HG02763 (cell line): ENCODE measurements around the gene PHF12.

ENCODE experiments used
- ATAC-seq: cut with Tn5 transposase; IDR thresholded peaks from one replicate; pipeline ENCODE4 v1.9.1; 2021; ENCODE audit warnings: mild to moderate bottlenecking, moderate library complexity; ENCODE audit not compliant: unreplicated experiment

The PHF12 gene

DNA sequence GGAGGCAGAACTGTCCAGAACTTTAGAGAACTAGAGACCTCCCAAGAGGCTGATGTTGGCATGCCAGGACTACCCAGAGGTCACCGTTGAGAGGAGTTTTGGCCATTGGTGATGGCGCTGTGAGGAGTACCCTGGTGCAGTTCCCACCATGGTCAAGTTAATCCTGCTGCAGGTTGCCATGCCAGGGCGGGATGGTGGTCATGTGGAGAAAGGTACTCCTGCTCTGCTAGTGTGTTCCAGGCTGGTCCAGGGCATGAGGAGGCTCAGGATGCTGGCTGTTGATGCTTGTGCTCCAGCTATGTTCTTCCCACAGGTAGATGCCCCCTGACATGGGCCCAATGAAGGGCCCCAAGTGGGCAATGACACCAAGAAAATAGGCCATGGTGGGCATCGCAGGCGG is 4.1 kb upstream of the PHF12 start:
- no peak for ATAC-seq

DNA sequence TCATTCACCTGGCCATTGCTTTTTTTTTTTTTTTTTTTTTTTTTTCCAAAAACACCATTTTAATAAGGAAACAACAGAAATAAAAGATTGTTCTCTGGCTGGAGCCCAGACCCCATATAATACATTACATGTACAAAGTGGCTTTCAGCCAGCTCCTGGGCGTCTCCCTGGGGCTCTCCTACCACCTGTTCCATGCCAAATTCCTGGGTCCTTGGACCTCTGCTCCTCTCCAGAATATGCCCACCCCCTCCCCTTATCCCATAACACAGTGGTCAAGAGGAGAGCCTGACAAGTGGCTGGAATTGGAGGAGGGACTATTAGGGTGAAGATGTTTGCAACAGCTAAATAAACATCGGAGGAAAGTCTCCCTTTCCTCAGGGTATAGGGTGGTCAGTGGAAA is 3.6 kb upstream of the PHF12 start:
- ATAC-seq = no peak

DNA sequence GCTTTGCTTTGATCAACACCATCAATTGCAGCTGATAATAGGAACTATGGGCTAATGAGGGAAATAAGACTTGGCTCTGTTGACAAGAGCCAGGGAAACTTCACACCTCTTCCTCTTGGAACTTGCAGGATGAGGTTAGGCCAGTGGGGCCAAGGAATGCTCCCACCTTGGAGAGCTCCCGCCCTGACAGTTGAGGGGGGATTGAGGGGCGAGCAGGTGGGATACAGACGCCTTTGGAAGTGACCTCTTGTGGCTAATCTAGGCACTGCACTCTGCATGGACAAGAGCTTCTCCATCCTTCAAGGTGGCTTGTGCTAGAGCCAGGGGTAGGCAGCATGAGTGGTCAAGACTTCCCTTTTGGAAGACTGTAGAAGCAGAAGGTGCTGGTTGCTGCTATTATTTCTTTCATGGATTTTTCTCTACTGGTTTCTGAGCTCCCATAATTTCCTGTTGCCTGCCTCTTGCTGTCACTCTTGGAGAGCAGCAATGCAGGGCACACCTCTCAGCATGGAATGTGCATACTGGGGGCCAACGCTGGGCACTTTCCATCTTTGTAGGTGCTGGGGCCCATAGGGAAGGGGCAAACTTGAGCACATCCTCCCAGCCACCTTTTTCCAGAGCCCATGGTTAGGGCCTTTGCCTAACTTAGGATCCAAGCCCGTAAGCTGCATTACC is 2.3 kb upstream of the PHF12 start:
- no peak for ATAC-seq

DNA sequence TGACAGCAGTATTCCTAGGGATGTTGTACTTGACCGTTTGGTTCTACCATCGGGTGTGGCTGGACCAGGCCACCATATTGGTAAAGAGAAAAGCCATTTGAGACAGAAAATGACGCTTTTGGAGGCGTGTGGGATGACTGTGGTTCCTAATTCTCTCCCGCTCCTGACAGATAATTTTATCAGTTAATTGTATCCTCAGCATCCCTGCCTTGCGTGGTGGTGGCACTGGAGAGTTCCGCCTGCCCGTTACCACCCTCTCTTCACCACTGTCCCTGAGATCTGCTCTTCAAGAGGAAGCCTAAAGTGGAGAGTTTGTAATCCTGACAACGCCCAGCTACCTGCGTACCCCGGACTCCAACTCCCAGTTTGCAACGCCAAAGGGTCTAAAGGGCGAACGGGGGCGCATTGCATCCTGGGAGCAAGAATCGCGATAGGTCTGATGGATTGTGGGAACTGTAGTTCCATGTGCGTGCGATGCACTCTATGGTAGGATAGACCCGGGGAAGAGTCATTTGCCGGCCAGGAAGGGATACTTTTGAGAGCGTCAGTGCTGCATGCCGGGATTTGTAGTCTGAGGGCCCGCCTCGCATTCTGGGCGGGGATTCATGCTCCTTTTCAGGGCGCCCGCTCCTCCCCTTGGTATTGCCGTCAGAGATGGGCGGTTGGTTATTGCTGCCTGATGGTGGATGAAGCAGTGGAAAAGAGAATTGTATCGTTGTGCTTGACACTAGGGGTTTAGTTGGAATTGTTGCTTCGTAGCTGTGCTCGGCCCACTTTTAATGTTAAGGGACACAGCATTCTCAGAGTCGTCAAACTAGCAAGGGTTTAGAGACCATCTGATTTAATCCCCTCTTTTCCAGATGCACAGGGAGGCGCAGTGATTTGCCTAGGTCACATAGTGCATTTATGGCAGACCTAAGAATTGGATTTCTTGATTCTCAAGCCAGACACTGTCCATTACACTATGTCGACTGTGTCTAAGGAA is 965 bp upstream of the PHF12 start:
- peak; percentile 45 for ATAC-seq

DNA sequence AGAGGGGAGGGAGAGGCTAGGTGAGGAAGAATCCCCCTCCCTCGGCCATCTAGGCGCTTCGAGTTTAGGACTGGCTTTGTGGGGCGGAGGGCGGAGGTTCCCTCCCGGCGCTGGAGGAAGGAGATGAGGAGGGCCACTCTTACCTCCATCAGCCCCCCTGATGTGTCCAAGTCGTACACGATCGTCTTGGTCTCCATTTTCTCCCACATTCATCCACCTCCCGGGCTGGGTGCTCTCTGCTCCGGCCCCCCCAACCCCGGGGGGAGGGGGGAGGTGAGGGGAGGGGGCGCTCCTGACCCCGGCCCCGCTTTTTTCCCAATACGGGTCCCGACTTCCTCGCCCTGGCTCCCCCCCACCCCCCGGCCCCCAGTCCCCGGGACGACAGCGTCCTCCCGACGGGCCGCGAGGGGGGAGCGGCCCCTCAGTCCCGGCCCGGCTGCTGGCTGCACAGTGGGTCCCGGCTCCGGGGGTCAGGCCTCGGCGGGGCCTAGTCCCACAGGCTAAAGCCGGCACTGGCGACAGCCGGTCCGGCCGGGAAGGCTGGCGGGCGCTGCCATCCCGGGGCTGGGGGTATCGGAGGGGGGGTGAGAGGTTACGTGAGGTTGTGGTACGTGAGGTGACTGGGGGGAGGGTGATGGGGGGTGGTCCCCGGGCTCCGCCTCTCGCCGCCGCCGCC is 428 bp downstream of the PHF12 start:
- peak; percentile 6 for ATAC-seq

DNA sequence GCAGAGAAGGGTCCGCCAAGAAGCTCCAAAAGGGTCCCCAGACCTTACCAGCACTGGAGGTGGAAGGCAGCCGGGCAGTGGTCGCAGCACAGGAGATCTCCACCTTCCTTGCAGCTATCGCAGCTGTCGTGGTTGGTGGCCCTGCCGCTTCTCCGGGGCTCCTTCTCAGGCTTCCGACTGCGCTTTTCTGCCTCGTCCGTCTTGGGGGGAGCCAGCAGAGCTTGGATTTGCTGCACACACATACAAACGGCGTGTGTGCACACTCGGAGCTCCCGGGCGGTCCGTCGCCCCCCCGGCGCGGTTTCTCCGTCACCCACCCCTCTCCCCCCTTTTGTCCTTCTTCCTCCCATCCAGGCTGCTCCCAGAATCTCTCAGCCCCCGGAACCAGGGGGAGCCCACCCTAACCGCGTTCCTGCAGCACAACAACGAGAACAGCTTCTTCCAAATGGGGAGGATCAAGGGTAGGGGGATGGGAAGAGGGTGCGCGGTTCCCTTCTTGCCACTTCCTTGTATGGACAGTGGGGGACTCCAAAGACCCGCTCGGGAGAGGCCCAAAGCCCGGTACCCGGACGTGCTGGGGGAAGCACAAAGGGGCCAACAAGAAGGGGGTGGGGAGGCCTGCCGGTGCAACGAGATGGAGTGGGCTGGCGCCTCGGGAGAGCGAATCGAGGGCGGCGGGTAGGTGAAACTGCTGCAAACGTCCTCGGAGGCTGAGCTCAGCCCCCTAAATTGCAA is 1.1 kb downstream of the PHF12 start:
- no peak for ATAC-seq

DNA sequence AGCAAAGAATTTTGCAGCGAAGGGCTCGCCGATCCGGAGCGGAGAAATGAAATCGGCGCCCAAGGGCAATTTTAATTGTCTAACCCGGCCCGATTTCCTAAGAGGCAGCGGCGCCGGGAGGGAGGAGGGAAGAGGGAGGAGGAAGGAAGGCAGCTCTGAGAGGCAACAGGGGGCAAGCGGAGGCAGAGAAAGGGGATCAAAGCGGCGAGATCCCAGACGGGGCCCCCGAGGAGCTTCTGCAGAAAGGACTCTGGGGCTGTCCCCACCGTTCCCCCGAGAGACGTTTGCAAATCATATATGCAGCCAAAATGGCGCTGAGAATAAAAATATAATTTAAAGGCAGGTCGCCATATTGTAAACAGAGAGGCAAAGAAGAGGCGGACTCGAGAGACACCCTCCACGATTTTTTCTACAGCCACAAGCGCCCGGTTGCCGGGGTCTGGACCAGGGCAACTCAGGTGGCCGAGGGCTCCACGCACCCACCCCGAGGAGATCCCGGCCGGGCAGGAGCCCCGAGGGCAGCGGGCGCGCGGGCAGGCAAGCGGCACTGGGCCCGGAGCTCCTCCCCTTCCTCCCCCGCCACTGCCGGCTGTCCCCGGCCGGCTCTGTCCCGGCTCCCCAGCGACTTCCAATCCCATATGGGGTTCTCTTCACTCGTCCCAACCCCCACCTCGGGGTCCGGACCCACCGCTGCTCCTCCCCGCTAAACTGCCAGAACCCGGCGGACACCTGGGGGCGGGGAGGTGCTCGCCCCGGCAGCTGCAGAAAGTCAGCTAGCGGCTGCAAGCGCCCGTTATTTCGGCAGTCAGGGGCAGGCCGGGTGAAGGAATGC is 1.9 kb downstream of the PHF12 start:
- ATAC-seq = no peak

DNA sequence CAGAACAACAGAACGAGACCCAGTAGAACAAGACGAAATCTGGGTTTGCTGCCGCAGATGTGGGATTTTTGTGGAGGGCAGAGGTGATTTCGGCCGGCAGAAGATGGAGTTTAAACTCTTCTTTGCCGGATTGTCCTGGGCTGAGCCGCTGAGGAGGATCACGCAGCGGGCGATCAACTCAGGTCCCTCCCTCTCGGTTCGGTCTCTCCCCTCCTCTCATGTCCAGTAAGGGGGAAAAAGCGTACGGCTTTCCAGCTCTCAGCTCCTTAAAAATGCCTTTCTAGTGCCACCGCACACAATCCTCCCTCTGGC is 2.5 kb downstream of the PHF12 start:
- no peak for ATAC-seq

DNA sequence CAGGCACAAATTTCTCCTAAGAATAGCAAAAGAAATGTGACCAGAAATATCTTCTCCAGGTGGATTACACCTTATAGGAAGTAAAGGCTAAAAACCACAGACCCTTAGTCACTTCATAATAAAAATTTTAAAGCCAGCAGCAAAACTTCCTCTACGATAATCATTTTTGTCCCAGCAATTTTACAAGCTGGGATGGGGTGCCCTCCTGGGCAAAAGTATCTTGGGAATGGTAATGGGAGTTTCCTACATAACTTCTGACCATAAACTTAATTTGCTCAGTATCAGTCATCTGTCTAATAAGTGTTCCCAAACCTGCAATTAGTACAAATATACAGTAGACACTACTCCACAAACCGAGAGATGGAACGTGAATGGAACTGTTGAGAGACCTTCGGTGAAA is 3.0 kb downstream of the PHF12 start:
- ATAC-seq = no peak

DNA sequence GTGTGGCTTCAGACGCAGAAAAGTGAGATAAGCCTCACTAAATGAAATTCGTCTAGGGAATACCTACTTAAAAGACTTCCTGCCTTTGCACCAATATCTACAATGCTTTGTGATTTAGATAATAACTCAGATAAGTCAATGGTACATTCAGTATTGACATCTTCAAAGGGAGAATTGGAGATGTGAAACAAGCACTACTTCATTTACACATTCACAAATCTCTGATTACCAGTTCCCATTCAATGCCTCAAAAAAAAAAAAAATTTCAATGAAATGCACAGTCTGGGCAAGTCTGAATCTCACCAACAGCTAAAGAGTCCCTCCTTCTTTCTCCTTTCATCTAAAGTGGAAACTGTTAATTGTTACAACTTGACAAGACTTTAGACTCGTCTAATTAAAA is 3.7 kb downstream of the PHF12 start:
- no peak for ATAC-seq

DNA sequence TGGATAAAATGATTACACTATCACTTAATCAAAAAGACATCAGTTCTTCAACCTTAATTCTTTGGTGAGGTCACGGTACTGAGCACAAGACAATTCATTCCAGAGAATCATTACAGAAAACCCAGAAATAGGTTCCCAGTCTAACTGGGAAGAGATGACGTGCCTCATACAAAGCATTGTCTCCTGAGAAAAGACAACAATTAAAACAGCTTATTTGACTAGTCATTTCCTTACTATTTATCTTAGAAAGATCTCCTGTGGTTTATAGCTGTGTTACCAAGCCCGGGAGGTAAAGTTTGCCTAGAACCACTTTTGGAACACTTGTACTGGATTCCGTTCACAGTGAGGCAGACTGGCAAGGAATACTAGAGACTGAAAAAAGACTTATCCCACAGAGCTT is 5.1 kb downstream of the PHF12 start:
- no peak for ATAC-seq

DNA sequence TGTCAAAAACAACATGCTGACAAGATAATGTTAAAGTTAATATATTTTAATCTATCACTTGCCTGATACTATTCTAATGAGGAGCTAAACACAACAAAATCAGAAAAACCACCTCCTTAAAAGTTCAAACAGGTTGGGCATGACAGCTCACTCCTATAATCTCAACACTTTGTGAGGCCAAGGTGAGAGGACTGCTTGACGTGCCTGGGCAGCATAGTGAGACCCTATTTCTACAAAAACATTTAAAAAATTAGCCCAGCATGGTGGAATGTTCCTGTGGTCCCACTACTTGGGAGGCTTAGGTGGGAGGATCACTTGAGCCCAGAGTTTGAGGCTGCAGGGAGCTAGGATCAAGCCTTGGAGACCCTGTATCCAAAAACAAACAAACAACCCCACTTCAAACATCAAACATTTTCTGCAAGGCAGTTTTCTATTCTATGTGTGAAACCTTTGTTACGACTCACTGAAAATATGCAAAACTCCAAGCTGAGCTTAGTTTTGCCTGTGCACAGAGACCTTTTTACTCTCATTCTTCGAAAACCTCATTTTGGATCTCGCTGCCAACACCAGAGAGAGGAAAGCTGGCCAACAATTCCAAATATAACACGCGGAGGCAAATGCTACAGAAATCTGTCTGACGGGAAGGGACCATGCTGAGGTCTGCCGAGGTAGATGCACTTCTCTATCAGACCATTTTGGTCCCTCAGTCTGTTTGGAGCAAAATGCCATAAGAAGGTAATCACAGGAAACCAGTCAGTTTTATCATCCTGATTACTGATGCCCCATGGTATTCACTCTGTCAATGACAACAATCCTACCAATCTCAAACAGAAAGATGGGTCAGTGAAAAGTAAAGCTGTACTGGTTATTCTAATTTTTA is 6.2 kb downstream of the PHF12 start:
- ATAC-seq = no peak

DNA sequence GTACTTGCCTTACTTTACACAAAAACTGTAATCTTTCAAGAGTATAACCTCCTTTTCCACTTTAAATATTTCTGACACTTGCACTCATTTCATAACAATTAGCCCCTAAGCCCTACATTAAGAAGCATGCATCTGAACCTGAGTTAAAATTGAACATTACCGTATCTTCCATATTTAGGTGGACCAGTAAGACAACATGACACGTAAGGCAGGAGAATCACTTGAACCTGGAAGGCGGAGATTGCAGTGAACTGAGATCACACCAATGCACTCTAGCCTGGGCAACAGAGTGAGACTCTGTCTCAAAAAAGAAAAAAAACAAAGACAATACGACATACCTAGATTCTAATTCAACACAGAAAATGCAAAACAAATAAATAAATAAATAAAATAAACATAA is 7.0 kb downstream of the PHF12 start:
- ATAC-seq = no peak

DNA sequence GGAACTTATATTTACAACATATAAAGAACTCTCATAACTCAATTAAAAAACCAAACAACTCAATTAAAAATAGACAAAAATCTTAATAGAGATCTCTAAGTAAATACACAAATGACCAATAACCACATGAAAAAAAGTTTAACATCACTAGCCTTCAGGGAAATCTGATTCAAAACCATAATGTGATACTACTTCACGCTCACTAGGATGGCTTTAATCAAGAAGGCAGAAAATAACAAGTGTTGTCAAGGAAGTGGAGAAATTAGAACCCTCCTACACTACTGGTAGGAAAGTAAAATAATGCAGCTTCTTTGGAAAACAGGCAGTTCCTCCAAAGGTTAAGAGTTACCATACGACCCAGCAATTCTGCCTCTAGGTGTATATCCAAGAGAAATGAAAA is 8.4 kb downstream of the PHF12 start:
- no peak for ATAC-seq

DNA sequence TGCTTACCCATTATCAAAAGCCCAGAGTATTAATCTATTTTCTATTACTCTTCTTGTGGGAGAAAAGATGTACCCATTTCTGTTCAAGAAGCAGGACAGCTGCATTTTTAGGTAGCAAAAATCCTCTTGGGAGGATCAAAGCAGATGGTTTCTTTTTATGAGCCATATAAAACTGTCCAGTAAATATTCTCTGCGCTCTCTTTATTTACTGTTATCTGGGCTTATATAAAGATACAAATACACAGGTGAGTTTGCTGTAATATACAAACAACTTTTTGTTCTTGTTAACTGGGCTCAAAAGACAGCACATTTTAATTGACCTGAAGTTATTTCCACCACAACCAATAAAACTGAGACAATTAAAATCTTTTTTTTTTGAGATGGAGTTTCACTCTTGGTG is 10.1 kb downstream of the PHF12 start:
- no peak for ATAC-seq

DNA sequence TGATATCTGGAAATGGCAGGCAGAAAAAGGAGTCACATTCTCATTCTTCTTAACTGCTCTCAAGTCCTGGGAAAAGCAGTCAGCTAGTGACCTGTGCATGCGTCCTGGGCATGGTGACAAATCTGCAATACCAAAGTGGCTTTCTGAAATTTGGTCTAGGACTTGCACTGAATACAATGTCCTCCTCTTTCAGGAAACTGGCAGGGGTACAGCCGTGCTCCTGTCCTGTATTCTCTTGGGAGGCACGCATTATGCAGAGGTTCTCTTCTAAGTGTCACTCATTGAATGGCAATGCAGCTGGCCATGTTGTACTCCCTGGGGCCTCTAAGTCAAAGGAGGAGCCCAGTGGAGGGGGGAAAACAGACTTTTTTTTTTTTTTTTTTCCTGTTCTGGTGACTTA is 10.6 kb downstream of the PHF12 start:
- ATAC-seq = no peak

DNA sequence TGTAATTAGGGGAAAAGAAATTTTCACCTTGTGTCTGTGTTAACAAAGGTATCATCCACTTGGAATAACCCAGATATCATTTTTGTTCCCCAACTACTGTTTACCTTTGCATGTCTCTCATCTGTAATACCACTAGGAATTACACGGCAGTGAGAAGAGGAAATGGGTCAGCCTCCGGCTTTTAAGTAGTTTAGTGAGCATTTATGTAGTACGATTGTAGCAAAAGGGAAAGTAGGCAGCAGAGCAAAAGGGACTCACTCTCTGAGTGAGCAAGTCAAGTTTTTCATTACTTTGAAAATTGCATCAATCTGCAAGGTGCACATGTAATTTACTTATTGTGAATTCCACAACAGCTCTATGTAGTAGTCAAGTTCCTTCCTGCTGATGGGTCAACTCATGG is 11.2 kb downstream of the PHF12 start:
- no peak for ATAC-seq

DNA sequence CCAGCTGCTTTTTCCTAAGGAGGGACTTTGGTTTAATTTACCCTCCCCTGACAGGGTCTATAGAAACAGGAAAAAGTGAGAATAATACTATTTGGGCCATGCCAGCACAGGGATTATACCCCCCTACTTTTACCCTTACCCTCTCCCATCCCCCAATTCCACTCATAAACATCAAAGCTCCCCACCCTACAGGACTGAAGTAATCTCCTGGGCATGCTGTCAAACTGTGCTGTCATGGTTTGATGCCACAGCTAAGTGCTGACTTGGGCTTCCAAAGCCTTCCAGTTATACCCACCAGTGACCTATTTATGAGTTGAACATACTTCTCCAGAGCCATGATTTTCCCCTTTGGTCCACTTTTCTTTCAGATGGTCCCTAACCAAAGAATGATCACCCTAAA is 12.8 kb downstream of the PHF12 start:
- ATAC-seq = no peak

DNA sequence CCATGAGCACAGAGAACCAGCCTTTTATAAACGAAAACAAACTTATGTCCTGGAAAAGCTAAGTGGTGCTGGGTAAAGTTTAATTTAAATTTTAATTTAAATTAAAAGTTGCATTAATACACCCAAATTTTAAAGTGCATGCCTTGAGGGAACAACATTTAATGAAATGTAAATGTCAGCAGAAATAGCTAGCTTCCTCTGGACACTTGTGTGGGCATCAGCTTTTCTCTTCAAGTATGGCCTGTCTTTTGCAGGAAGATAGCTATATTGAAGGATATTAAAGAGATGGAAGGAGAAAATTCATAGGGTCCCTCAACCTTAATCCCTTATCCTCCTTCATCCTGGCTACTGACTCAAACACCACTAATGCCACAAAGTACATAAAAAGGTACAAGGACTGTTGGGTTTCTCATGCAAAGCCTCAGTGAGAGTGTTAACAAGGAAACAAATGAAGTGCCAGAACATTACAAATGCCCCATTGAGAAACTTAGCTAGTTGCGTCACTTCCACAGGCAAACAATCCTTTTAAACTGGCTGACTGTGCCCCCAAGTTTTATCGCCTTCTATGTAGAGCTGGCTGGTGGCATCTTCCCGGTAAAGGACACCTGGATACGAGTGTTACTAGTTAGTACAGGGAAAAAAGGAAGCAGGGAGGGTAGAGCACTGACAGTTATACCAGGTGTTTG is 14.1 kb downstream of the PHF12 start:
- ATAC-seq = no peak
